ENCODE results near the gene TMEM250. TPM values are rescaled to one million over a fixed set of nuclear protein-coding genes. Genes with fewer than 3 reads are reported as not detected.

The TMEM250 gene
- total and polyA plus RNA-seq, 2 of the 4 experiments (the other 2 are of a cell fraction) = 14.0 to 17.5 TPM

- Histone ChIP-seq H3K4me2 (ENCODE audit: low read depth, low read length) (no peak overlapping the region), H4K8ac (ENCODE audit: low read depth in 2 of 2, low read length in 2 of 2) (no peak overlapping the region), H2BK120ac (ENCODE audit: low read depth, low read length) (no peak overlapping the region), H3K4me3 (ENCODE audit: insufficient read depth, low read depth, low read length) (no peak overlapping the region), H3K14ac (replicated peaks; ENCODE audit: low read depth, low read length) (no peak overlapping the region), H4K20me1 (ENCODE audit: insufficient read depth, low read length) (no peaks in the 10 kb centered on the region), H2AK5ac (ENCODE audit: low read depth, low read length) (no peak overlapping the region), H3K27ac (ENCODE audit: insufficient read depth, low read length) (no peak overlapping the region), H2BK5ac (ENCODE audit: low read depth, low read length, poor library complexity, severe bottlenecking) (no peak overlapping the region), H3K27me3 (ENCODE audit: control insufficient read depth, insufficient read depth, low read length) (peaks cover 59% of the 10 kb centered on the region), H2BK20ac (ENCODE audit: low read depth, low read length) (no peak overlapping the region), H2BK15ac (ENCODE audit: low read depth, low read length) (no peak overlapping the region), H3K18ac (ENCODE audit: low read depth, low read length) (no peak overlapping the region), H3K56ac (ENCODE audit: extremely low read depth, insufficient read depth, low read length) (no peak overlapping the region), H2AFZ (replicated peaks; ENCODE audit: low read length, poor library complexity) (no peak overlapping the region), H3K9me3 (ENCODE audit: control insufficient read depth, insufficient read depth, low read length) (no peaks in the 10 kb centered on the region), H3K9me1 (ENCODE audit: insufficient read depth, low read length) (no peaks in the 10 kb centered on the region), H3K23ac (ENCODE audit: low read depth, low read length) (no peak overlapping the region), H3K79me1 (ENCODE audit: low read depth in 1 of 2, low read length in 2 of 2) (no peaks in the 10 kb centered on the region), H3K36me3 (ENCODE audit: control insufficient read depth, insufficient read depth, low read length) (no peaks in the 10 kb centered on the region), H4K91ac (ENCODE audit: insufficient read depth, low read depth, low read length) (no peak overlapping the region), H4K5ac (ENCODE audit: low read depth, low read length) (no peak overlapping the region), H2AK9ac (replicated peaks; ENCODE audit: low read depth, low read length, poor library complexity) (no peak overlapping the region), H3K4ac (ENCODE audit: low read depth, low read length) (no peak overlapping the region), H3K4me1 (ENCODE audit: control insufficient read depth, insufficient read depth, low read length) (no peaks in the 10 kb centered on the region), H3K9ac (ENCODE audit: low read depth, low read length) (no peak overlapping the region)
- ChIA-PET POLR2A (ENCODE audit: unreplicated experiment) (no interaction called here), CTCF (no interaction called here)
- TF ChIP-seq CHD1 (IDR thresholded peaks at IDR 0.05; ENCODE audit: low read depth, low read length) (no peak), MAFK (IDR thresholded peaks at IDR 0.05; ENCODE audit: low read depth, low read length) (no peak), CTCF (conservative IDR thresholded peaks at IDR 0.05; ENCODE audit: low read depth, low read length) (no peak), BHLHE40 (IDR thresholded peaks at IDR 0.05; ENCODE audit: low read depth, low read length) (no peak), MXI1 (IDR thresholded peaks at IDR 0.05; ENCODE audit: borderline replicate concordance, low read depth, low read length) (no peak), FOS (IDR thresholded peaks at IDR 0.05; ENCODE audit: low read depth, low read length) (no peak), MAZ (IDR thresholded peaks at IDR 0.05; ENCODE audit: borderline replicate concordance, low read depth, low read length) (no peak)
- BruUV-seq (replicated peaks) = no TSS peak
- in situ Hi-C loops (cut with MboI; ENCODE audit: low sequenced_read_pairs) (loop anchor here (10.0 kb wide), 1 partner anchor 114 kb away; no protein-coding TSS in a partner anchor), intact Hi-C loops (cut with micrococcal nuclease) (no loop called here), dilution Hi-C loops (cut with HindIII; ENCODE audit: low sequenced_read_pairs, unreplicated experiment) (no loop called here)
- no peak for ATAC-seq (ENCODE audit: low read depth)
- DNase-seq = no peak
- WGBS, 2 experiments (ENCODE audit: extremely low coverage in 2 of 2, insufficient read length in 1 of 2) = 27% methylated on average over 5 of the region's 10 CpGs; no CpG with 5 or more reads in 1 of the 2 experiments
Observed at GRCh38 chr9:136160995-136161610, 42.4 kb upstream of the TMEM250 start.

All from IMR-90 (cell line).